Measurements from ENCODE around the gene FBF1. TPM values are rescaled to one million over a fixed set of nuclear protein-coding genes. Genes with fewer than 3 reads are reported as not detected.
"Not testable (repeated sequence)": the region's sequence is repeated elsewhere in the genome, so short reads cannot be mapped to it uniquely, and the experiment has no call there.

Gene FBF1
- total RNA-seq, 1 donor from 2014 or later, result 19.5 TPM

GRCh38 chr17:75875182-75875939 lies 65.5 kb downstream of the FBF1 start:
- DNase-seq (ENCODE audit: low spot score), result peak; percentile 85

GRCh38 chr17:75874323-75875181 lies 66.3 kb downstream of the FBF1 start:
- DNase-seq (ENCODE audit: low spot score), result no peak

GRCh38 chr17:75873587-75874322 lies 67.1 kb downstream of the FBF1 start:
- no peak for DNase-seq (ENCODE audit: low spot score)

GRCh38 chr17:75872434-75873351 lies 68.1 kb downstream of the FBF1 start:
- peak; percentile 89 for DNase-seq (ENCODE audit: low spot score)

- DNase-seq (ENCODE audit: low spot score), result not testable (repeated sequence)
Measured at GRCh38 chr17:75870228-75870627, 70.6 kb downstream of the FBF1 start.

GRCh38 chr17:75869282-75870141 lies 71.3 kb downstream of the FBF1 start:
- no peak for DNase-seq (ENCODE audit: low spot score)

- DNase-seq (ENCODE audit: low spot score), result not testable (repeated sequence)
Measured at GRCh38 chr17:75868730-75869281, 72.0 kb downstream of the FBF1 start.

- DNase-seq (ENCODE audit: low spot score), result not testable (repeated sequence)
Measured at GRCh38 chr17:75865404-75866188, 75.2 kb downstream of the FBF1 start.

- DNase-seq (ENCODE audit: low spot score), result not testable (repeated sequence)
Measured at GRCh38 chr17:75864887-75865286, 76.0 kb downstream of the FBF1 start.

- DNase-seq (ENCODE audit: low spot score), result peak; percentile 78
Measured at GRCh38 chr17:75864448-75864871, 76.4 kb downstream of the FBF1 start.

- no peak for DNase-seq (ENCODE audit: low spot score)
Measured at GRCh38 chr17:75861927-75862317, 78.9 kb downstream of the FBF1 start.

Other genes starting within 250 kb of the FBF1 start
- gene ITGB4, start 219.6 kb downstream of the FBF1 start, total RNA-seq, result 303 TPM
- 24.2 TPM for gene GALK1, start 175.8 kb downstream of the FBF1 start, total RNA-seq
- gene UNK, start 156.2 kb downstream of the FBF1 start, total RNA-seq, result 49.2 TPM
- 75.3 TPM for gene UNC13D, start 96.6 kb downstream of the FBF1 start, total RNA-seq
- gene WBP2, start 85.7 kb downstream of the FBF1 start, total RNA-seq, result 104 TPM
- 44.9 TPM for gene TRIM47, start 62.5 kb downstream of the FBF1 start, total RNA-seq
- 16.2 TPM for gene TRIM65, start 44.1 kb downstream of the FBF1 start, total RNA-seq
- 101 TPM for gene MRPL38, start 36.2 kb downstream of the FBF1 start, total RNA-seq
- 119 TPM for gene ACOX1, start 38.1 kb upstream of the FBF1 start, total RNA-seq
- 23.6 TPM for gene TEN1, start 38.2 kb upstream of the FBF1 start, total RNA-seq
- 10.7 TPM for gene CDK3, start 59.8 kb upstream of the FBF1 start, total RNA-seq
- gene EVPL, start 86.3 kb upstream of the FBF1 start, total RNA-seq, result 84.2 TPM
- 88.0 TPM for gene SRP68, start 131.5 kb upstream of the FBF1 start, total RNA-seq
- gene GALR2, start 133.7 kb upstream of the FBF1 start, total RNA-seq, result not detected
- gene ZACN, start 138.1 kb upstream of the FBF1 start, total RNA-seq, result not detected
- gene EXOC7, start 162.7 kb upstream of the FBF1 start, total RNA-seq, result 206 TPM
- gene FOXJ1, start 200.2 kb upstream of the FBF1 start, total RNA-seq, result 2.5 TPM

All from ureter (tissue), 1 donor.